Cardiac fibroblast (primary cell): Measurements from ENCODE around the gene DHRSX.
A peak's percentile ranks its signal among the peaks of the same experiment; 100 is the strongest.

ENCODE experiments used
- DNase-seq, 2 donors: peaks; one replicate each; pipeline versions ENCODE4 v3.0.0 to v3.0.0-alpha.2; 2010; ENCODE audit warnings: low read depth in 2 of 2
- H3K4me3 ChIP-seq, 2 donors: replicated peaks in 1 of 2; 1 replicate in 1 of 2; 2 replicates in 1 of 2; pipeline ENCODE4 v1.5.1; 2011; ENCODE audit warnings: low read depth in 2 of 2, low read length in 2 of 2, mild to moderate bottlenecking in 2 of 2, moderate library complexity in 1 of 2
- TF ChIP-seq, protein P1 (sequence below): IDR thresholded peaks from one replicate; pipeline ENCODE4 v1.5.1; 2011; ENCODE audit warnings: low read depth, mild to moderate bottlenecking, low read length, inconsistent platforms

Gene DHRSX

GRCh38 chrX:2342874-2343273, 157.9 kb downstream of the DHRSX start:
- no peak overlapping the region for H3K4me3 ChIP-seq
- DNase-seq: peak; percentile 81 to 88
- TF ChIP-seq, protein P1, sequence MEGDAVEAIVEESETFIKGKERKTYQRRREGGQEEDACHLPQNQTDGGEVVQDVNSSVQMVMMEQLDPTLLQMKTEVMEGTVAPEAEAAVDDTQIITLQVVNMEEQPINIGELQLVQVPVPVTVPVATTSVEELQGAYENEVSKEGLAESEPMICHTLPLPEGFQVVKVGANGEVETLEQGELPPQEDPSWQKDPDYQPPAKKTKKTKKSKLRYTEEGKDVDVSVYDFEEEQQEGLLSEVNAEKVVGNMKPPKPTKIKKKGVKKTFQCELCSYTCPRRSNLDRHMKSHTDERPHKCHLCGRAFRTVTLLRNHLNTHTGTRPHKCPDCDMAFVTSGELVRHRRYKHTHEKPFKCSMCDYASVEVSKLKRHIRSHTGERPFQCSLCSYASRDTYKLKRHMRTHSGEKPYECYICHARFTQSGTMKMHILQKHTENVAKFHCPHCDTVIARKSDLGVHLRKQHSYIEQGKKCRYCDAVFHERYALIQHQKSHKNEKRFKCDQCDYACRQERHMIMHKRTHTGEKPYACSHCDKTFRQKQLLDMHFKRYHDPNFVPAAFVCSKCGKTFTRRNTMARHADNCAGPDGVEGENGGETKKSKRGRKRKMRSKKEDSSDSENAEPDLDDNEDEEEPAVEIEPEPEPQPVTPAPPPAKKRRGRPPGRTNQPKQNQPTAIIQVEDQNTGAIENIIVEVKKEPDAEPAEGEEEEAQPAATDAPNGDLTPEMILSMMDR: no peak

GRCh38 chrX:2342281-2342688, 158.5 kb downstream of the DHRSX start:
- TF ChIP-seq, protein P1: no peak
- H3K4me3 ChIP-seq: no peak overlapping the region
- peak; percentile 30 to 41 for DNase-seq

DNA sequence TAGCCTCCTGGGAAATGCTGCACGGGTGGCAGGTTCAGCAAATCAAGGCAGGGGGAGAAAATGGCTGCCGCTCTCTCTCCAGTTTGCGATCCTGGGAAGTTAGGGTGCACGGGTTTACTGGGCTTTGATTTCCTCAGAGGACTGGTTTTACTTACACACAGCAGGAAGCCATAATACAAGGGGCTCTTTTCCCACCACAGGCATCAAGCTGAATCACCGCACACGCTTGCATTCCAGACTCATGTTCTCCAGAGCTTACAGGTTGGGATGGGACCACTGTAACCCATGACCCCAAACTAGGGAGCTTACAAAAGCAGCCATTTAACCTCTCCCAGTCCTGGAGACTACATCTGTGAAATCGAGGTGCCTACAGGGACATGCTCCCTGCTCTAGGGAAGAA, 159.8 kb downstream of the DHRSX start:
- no peak for DNase-seq
- TF ChIP-seq, protein P1: no peak
- no peak overlapping the region for H3K4me3 ChIP-seq

GRCh38 chrX:2336181-2336580, 164.6 kb downstream of the DHRSX start:
- TF ChIP-seq, protein P1: no peak
- no peak for DNase-seq

DNA sequence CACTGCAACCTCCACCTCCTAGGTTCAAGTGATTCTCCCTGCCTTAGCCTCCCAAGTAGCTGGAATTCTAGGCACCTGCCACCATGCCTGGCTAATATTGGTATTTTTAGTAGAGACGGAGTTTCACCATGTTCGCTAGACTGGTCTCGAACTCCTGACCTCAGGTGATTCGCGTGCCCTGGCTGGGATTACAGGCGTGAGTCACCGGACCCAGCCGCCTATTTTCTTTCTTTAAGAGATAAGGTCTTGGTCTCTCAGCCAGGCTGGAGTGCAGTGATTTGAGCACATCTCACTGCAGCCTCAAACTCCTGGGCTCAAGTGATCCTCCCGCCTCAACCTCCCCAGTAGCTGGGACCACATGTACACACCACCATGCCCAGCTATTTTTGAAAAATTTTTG, 166.5 kb downstream of the DHRSX start:
- no peak overlapping the region for H3K4me3 ChIP-seq
- peak in 1 of 2 donors; percentile 46 for DNase-seq
- TF ChIP-seq, protein P1: no peak

More at GRCh38 chrX:2336181-2336580, 164.6 kb downstream of the DHRSX start:
- H3K4me3 ChIP-seq: no peak overlapping the region

DNA sequence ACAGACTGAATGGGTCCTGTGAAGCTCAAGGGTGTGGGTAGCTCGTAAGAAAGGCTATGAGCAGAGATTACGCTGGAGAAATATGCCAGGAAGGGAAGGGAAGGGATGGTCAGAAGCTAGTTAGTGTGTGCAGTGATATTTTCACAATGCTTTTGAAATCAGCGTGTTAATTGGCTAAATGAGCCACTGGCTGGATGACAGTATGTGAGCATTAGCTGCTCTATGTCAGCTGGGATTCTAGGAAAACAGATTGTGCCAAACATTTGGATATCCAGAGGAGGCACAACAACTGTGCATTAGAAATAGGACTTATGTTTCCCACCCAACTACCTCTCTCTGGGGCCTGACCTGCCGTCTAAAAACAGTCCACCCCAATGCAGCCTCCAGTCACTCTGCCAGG, 168.5 kb downstream of the DHRSX start:
- no peak for DNase-seq
- no peak overlapping the region for H3K4me3 ChIP-seq
- TF ChIP-seq, protein P1: no peak

- no peak overlapping the region for H3K4me3 ChIP-seq
- TF ChIP-seq, protein P1: no peak
- DNase-seq: no peak
Observed at GRCh38 chrX:2330910-2331309, 169.9 kb downstream of the DHRSX start.
